NCI-H187 treated with DMSO at 0.1 percent for 48 hours (cell line): ENCODE results near the gene DOCK2.
"Not testable (repeated sequence)": the region's sequence is repeated elsewhere in the genome, so short reads cannot be mapped to it uniquely, and the experiment has no call there.

Experiments used
- DNase-seq: peaks from one replicate; lab custom pipeline; 2025; lab: John Stamatoyannopoulos, UW

The DOCK2 gene

GRCh38 chr5:169721771-169722170 is 84.7 kb downstream of the DOCK2 start:
- no peak for DNase-seq

GRCh38 chr5:169723103-169723831 is 86.2 kb downstream of the DOCK2 start:
- DNase-seq = no peak

GRCh38 chr5:169724303-169725087 is 87.4 kb downstream of the DOCK2 start:
- DNase-seq = no peak

- not testable (repeated sequence) for DNase-seq
These were observed 88.6 kb downstream of the DOCK2 start for GRCh38 chr5:169725665-169726064.

- DNase-seq = no peak
These were observed 91.3 kb downstream of the DOCK2 start for GRCh38 chr5:169728418-169728817.

- DNase-seq = no peak
These were observed 94.1 kb downstream of the DOCK2 start for GRCh38 chr5:169731221-169731620.

- no peak for DNase-seq
These were observed 95.8 kb downstream of the DOCK2 start for GRCh38 chr5:169732841-169733240.

GRCh38 chr5:169735913-169736312 is 98.8 kb downstream of the DOCK2 start:
- no peak for DNase-seq

- no peak for DNase-seq
These were observed 99.6 kb downstream of the DOCK2 start for GRCh38 chr5:169736653-169737052.

GRCh38 chr5:169740435-169740834 is 103.4 kb downstream of the DOCK2 start:
- no peak for DNase-seq

- no peak for DNase-seq
These were observed 105.8 kb downstream of the DOCK2 start for GRCh38 chr5:169742771-169743296.

GRCh38 chr5:169744336-169744735 is 107.3 kb downstream of the DOCK2 start:
- no peak for DNase-seq

- no peak for DNase-seq
These were observed 108.5 kb downstream of the DOCK2 start for GRCh38 chr5:169745441-169746146.

- DNase-seq = no peak
These were observed 109.1 kb downstream of the DOCK2 start for GRCh38 chr5:169746147-169746694.

- DNase-seq = no peak
These were observed 111.1 kb downstream of the DOCK2 start for GRCh38 chr5:169748174-169748573.

- no peak for DNase-seq
These were observed 112.2 kb downstream of the DOCK2 start for GRCh38 chr5:169749295-169749694.

GRCh38 chr5:169751490-169751889 is 114.4 kb downstream of the DOCK2 start:
- no peak for DNase-seq

- not testable (repeated sequence) for DNase-seq
These were observed 115.5 kb downstream of the DOCK2 start for GRCh38 chr5:169752566-169752965.

- no peak for DNase-seq
These were observed 116.7 kb downstream of the DOCK2 start for GRCh38 chr5:169753795-169754194.

- DNase-seq = no peak
These were observed 117.7 kb downstream of the DOCK2 start for GRCh38 chr5:169754737-169755136.

GRCh38 chr5:169756071-169756765 is 119.1 kb downstream of the DOCK2 start:
- no peak for DNase-seq

GRCh38 chr5:169757016-169757415 is 119.9 kb downstream of the DOCK2 start:
- DNase-seq = no peak
